OCI-M2 (cell line): ENCODE measurements around the gene PSAT1.
A peak's percentile ranks its signal among the peaks of the same experiment; 100 is the strongest.
"Not testable (repeated sequence)": the region's sequence is repeated elsewhere in the genome, so short reads cannot be mapped to it uniquely, and the experiment has no call there.

ENCODE experiments used
- DNase-seq: peaks from one replicate; lab custom pipeline; 2025; ENCODE audit not compliant: unreplicated experiment; lab: John Stamatoyannopoulos, UW

Gene PSAT1

DNA sequence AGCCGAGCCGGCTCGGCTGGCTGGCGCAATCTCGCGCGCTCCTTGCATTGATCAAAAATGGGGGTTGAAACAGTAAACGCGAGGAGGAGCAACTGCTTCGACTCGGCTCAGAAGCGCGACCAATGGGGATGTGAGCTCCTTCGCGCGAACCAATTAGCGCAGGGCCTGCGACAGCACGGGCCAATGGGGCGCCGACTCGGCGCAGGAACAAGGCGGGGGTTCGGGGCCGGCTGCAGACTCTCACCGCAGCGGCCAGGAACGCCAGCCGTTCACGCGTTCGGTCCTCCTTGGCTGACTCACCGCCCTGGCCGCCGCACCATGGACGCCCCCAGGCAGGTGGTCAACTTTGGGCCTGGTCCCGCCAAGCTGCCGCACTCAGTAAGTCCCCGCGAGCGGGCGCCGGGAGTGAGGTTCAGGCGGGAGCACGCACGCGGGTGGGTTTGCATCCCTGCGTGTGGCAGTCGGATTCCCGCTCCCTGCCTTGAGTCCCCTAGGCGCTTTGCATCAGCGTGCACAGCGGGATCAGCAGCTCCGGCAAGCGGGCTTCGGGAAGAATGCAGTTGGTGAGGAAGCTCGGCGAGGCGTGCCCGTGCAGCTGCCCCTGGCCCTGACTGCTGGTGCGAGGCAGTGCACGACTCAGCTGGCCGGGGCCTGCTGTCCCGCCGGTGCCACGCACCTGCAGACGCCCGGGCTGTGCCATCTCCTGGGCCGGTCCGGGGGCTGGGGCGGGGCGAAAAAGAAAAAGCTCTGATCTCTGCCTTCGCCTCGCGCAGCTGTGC is at the start of gene PSAT1:
Gene PSAT1 (plus strand): TSS at position 233 of the 779 bp plus-strand sequence. CDS start 86 bp downstream, at position 319.
- DNase-seq, result peak; percentile 20

DNA sequence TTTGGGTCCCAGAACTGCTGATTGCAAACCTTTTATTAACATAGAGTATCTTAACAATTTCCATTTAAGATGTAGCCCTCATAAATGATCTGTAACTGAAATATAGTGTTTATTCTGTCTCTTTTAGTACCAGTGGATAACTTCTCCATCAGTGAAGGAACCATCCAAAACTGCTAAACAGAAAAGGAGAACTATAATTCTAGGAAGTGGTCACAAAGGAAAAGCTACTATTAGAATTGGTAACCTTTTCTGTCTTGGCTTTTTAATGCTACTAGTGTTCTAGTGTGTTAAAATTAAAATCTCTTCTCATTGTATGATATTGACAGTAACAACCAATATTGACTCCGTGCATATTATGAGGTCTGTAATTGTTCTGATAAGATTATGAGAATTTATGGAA is 48.3 kb upstream of the PSAT1 start:
- no peak for DNase-seq

DNA sequence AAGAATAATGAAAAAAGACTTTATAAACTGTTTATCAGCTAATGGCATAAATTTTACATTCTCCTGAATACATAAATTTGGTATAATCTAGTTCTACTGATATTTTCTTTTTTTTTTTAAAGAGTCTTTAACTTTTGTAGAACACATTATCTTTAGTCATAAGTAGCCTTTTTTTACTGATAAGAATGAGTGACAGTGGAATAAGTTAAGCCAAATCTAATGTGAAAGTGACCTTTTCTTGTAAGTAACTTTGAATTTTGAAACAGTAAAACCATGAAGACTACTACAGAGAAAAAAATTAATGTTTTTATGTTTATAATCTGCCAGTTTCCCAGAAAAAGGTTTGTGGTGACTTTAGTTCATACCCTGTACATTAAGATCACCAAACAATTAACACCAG is 47.4 kb upstream of the PSAT1 start:
- DNase-seq, result no peak

DNA sequence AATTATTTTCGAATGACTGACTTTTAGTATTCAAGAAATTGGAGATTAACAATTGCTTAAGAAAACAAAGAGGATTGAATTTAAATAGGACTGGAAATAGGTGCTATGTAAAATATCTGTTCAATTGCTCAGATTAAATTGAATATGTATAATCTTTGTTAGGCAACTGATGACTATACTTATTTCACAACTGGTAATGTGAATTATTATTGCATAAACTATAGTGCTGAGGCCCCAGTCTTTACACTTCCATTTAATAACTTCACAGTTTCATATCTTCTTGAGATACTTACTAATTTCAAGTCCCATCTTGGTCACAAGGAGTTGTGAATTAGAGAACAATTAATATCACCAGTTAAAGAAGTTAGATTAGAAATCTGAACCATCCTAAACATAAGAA is 44.3 kb upstream of the PSAT1 start:
- no peak for DNase-seq

DNA sequence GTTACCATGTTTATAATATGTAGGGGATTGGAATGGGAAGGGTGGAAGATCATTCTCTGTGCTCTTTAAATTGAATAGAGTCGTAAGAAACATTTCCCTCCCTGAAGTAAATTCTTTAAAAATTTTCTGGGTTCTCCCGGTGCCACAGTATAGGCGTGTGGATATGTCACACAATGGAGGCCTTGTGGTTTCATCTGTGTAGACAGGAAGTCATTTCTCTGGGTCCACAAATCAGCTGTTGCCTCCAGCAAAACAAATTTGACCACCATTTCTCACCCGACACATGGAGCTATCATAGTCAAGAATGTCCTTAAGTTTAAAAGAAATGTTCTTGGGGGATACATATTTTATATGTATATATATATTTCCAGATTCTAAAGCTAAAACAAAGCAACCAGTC is 43.6 kb upstream of the PSAT1 start:
- no peak for DNase-seq

DNA sequence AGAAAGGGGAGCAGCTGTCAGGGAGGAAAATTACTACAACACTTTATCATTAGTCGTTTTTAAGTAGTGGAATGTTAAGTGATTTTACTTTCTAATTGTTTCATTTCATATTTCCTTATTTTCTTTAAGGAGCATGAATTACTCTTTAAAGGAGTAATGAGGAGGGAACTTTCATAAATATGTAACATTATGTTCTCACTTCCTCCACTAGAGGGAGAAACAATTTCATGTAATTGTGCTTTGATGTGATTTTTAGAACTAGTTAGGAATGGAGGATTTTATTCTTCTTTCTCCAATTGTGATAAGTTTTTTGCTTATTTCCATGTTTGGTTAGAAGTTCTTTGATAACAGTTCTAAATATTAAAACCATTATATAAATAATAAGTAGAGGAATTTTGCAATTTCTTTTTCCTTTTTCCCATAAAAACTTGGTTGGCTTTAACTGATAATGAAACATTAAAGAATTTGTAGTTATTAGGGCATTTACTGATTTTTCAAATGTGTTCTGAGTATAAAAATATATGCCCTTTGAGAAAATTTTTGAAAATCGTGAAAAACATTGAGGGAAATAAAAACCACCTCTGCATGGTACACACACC is 35.4 kb upstream of the PSAT1 start:
- DNase-seq, result no peak

DNA sequence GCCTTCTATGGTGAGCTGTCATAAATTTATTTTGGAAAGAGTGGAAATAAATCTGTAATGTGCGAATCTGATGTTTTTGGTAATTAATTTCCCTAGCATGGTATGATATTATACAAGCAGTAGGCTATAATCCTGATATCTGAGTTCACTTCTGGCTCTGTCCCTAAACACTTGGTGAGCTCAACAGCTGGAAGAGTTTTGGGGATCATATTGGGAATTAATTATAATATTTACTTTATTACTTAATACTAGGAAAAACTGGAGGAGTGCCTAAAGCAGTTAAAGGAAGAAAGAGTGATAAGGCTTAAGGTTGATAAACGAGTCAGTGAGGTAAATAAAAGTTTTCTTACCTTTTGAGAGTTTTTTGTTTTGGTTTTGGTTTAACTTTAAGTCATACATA is 34.3 kb upstream of the PSAT1 start:
- DNase-seq, result no peak

DNA sequence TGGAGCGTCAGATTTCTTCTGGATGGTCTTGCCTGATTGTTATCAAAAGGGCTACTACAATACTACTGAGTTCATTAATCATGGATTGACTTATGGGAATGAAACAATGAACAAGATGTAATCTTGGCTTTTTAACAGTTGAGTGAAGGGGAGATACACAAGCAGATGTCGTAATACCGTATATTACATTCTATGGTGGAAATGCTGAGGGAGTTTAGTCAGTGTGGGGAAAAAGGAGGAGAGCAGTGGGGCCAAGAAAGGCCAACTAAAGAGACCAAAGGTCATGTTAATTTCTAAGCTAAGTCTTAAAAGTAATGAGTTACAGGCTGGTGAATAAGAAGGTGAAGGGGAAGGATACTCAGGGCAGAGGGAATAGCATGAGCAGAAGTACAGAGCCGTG is 29.0 kb upstream of the PSAT1 start:
- DNase-seq, result no peak

DNA sequence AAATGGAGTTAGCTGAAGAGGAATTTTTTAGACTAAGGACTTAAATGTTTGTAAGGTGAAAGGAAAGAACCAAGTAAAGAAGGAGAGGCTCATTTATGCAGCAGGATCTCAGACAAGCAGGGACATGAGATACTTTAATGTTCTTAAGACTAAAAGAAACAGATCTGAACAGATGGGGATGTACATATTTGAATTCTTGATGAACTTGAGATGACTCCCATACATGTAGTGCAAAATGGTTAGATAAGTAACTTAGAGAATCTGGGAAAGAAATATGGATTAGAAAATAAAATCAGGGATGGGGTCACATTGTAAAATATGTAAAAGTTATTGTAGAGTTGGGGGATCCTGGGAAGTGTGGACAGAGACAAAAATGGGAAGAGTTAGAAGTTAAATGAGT is 27.1 kb upstream of the PSAT1 start:
- DNase-seq, result no peak

DNA sequence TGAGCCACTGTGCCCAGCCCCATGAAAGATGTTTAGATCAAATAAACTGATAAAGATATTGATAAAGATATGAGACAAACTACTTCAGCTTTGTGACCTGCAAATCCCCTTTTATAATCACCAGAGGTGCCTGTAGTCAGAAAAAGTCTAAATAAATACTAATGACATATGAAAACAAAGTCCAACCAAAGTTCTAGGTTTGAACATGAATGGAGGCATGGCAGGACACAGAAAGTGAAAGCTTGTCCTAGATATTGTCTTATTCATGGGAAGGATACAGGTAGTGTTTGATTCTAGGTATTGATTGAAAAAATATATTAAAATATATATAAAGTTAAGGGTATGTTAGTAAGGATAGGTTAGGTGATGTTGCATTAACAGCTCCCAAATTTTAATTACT is 24.6 kb upstream of the PSAT1 start:
- DNase-seq, result no peak

DNA sequence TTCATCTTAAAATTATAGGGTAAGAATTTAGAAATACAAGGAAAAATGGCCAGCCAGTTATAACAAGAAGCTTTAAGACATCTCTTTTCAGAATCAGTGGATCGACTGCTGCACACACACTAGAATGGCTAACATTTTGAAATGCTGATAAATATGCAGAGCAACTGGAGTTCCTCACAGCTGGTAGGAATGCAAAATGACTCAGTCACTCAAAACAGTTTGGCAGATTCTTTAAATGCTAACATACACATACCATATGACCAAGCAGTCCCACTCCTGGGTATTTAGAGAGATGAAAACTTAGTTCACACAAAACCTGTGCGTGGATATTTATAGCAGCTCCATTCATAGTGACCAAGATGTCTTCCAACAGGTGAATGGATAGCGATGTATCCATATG is 23.2 kb upstream of the PSAT1 start:
- DNase-seq, result no peak

DNA sequence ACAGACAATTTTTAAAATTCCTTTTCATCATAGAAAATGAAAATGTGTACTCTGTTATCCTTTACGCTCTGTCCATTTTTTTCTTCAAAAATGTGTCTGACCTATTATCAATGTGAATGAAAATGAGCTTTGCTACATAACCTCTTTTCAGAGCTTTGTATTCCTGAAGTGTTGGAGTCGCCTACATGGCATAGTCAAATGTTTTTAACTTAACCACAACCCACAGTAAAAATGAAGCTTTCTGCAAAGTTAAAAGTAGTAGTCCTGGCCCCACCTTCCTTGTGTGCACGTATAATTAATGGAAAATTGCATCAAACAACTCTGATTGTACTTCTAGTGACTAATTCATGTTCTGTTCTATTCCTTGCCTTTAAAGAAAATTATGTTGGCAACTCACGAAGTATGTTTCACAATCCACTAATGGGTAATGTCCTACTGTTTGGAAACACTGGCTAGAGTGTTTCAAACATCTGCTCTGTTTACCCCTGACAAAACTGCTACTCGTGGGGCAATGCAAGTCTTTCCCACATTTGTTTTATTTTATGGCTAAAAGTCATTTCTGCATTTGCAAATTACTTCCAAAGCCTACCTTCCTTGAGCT is 18.6 kb upstream of the PSAT1 start:
- no peak for DNase-seq

DNA sequence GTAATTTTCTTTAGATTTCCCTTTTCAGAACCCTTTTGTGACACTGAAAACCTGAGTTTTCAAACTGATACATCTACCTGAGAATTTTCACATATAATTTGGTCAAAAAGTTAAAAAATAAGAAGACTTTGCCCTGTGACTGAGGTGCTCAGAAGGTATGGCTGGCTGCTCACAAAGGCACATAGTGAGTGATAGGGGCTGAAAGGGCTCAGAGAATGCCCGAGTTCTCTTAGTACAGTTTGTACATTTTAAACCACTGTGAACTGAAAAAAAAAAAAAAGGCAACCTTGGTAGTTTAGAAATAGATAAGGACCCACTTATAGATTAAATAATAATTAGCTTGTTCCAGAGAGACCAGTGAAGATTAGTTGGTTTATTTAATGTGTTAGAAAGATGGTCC is 18.1 kb upstream of the PSAT1 start:
- DNase-seq, result no peak

DNA sequence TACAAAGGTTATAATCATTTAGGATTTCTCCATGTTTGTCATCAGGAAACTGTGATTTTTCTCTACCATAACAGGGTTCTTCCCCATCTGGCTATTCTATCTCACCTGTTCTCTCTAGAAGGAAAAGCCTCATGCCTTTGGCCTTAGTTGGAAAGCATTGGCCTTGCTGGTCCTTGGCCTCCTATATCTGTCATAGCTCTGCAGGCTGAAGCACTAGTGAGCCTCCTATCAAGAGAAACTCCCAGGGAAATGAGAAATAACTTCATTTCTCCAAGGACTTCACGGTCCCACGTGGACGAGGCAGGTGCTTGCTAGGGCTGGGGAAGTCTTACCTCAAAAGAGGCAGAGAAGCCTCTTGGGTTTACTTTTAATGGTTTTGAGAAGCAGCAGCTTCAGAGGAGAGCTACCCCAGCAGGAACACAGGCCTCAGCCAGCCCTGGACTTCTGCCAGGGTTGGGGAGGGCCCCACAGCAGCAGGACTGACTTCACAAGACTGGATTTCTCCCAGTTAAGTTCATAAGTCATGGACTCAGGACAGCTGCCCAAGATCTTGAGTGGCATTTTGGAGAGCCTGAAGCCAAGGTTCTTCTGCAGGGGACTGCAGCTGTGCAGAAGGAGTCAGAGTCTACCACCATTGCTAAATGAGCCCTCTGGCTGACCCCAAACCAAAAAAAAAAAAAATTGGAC is 15.8 kb upstream of the PSAT1 start:
- DNase-seq, result no peak

DNA sequence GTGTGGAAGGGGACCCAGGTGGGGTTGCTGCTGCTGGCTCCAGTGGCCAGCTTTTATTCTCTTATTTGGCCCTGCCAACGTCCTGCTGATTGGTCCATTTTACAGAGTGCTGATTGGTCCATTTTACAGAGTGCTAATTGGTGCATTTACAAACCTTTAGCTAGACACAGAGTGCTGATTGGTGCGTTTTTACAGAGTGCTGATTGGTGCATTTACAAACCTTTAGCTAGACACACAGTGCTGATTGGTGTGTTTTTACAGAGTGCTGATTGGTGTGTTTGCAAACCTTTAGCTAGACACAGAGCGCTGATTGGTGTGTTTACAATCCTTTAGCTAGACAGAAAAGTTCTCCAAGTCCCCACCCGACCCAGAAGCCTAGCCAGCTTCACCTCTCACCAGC is 12.7 kb upstream of the PSAT1 start:
- DNase-seq, result not testable (repeated sequence)

DNA sequence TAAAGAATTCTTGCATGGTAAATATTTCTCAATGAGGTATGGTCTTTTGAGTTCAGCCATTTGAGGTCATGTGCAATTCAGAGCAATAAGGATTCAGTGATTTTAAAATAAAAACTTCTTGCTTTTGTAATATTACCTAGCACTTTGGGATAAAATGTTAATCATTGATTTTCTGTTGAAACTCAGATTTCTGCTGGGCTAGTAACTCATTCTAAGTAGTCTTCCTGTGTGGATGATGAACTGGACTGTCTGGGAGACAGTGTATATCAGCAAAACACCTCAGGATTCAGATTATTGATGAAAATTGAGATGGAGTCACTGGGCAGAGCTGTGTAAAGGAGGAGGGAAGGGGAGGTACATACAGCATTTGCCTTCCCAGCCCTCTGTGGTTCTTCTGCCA is 10.8 kb upstream of the PSAT1 start:
- no peak for DNase-seq

DNA sequence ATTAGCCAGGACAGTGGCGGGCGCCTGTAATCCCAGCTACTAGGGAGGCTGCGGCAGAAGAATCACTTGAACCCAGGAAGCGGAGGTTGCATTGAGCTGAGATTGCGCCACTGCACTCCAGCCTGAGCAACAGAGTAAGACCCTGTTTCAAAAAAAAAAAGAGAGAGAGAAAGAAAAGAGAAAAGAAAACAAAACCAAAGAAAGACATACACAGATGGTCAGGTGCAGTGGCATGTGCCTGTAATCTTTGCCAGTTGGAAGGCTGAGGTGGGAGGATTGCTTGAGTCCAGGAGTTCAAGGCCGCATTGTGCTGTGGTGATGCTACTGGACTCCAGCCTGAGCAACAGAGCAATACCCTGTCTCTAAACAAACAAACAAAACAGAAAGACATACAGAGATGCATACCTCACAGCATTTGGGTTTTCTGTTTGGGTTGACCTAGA is 10.0 kb upstream of the PSAT1 start:
- DNase-seq, result no peak

DNA sequence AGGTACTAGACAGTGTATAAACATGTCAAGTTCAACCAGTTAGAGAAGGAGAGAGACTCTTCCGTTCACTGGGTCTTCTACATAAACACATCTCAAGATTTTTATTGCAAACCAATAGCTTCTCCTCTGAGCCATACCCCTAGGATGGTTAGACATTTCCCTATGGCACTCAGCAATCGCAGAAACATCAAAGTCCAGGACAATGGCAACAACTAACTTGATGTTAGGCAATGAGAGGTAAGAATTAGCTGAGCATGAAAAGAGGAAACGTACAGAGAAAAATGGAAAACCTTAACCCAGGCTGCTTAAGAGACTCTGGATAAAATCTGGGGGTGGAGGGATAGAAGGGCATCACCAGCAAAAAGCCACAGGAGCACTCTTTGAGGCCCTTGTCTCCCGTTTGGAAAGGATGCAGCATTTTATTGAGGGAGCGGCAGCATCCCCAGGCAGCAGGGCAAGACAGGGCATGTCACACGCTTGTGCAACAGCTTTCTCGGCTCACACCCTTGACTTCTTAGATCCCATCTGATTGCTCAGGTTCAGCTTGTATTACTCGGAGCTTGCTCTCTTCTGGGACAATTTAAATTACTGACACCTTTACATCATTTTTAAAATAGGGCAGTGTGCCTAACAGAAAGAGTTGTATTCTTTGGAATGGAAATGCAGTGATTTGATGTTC is 8.6 kb upstream of the PSAT1 start:
- no peak for DNase-seq

DNA sequence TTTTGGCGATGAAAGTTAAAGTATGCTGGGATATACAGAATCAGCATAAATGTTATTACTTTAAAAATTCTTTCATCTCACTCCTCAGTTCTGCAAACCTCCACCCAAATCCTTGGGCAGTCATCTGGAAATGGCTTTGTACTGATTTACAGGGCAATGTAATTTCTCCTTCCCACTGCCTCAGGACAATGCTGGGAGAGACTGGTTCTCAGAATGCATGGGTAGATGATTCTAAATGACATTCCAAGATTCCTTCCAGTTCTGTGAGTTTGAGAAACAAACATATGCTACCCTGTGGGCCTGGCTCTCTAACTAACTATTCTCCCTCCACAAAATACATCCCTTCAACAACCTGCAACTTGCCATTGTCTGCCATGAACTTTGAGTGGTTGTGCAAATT is 7.5 kb upstream of the PSAT1 start:
- no peak for DNase-seq

DNA sequence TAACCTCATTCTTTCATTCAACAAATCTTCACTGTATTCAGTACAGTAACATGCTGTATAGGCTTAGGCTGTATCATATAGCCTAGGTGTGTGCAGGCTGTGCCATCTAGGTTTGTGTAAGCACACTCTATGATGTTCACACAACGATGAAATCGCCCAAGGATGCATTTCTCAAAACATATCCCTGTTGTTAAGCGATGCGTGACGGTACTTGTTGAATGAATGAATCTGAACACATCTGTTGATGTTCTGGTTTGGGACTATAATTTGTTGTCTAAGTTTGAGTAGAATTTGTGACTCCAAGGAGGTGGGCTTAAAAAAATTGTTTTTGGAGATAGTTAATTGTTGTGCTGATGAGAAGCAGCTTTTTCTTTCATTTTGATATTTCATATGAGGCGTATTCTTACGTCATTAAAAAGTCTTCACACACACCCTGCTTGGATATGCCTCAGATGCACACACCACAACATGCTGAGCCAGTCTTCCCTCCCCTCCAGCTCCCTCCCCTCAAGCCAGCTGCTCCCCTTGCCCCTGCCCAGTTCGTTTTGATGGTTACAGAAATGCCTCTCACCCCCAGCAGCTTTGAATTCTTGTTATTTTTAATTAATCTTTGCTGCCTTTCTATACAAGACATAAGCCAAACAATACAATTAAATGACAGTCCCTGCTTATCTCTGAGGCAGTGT is 5.5 kb upstream of the PSAT1 start:
- no peak for DNase-seq

DNA sequence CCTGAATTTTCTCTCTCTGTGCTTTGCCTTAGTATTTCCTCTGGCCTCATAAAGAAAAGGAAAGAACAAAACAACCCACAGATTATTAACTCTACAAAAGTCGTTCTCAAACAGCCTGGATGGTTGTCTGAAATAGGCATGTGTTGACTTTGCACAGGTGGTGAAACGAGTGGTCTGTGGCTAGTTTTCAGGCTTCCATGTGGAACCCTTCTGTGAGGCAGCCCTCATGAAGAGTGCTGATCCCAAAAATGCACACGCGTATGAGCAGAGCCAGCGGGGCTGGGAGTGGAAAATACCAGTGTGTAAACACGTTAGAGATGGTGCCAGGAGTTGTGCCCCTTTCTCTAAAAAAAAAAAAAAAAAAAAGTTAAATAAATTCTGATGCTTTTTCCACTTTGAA is 4.9 kb upstream of the PSAT1 start:
- DNase-seq, result no peak
